ENCODE results near the gene GPC3. TPM values are rescaled to one million over a fixed set of nuclear protein-coding genes. Genes with fewer than 3 reads are reported as not detected.

Gene GPC3
- total RNA-seq, 2 experiments from 2014 or later, result 0.31 to 0.71 TPM

DNA sequence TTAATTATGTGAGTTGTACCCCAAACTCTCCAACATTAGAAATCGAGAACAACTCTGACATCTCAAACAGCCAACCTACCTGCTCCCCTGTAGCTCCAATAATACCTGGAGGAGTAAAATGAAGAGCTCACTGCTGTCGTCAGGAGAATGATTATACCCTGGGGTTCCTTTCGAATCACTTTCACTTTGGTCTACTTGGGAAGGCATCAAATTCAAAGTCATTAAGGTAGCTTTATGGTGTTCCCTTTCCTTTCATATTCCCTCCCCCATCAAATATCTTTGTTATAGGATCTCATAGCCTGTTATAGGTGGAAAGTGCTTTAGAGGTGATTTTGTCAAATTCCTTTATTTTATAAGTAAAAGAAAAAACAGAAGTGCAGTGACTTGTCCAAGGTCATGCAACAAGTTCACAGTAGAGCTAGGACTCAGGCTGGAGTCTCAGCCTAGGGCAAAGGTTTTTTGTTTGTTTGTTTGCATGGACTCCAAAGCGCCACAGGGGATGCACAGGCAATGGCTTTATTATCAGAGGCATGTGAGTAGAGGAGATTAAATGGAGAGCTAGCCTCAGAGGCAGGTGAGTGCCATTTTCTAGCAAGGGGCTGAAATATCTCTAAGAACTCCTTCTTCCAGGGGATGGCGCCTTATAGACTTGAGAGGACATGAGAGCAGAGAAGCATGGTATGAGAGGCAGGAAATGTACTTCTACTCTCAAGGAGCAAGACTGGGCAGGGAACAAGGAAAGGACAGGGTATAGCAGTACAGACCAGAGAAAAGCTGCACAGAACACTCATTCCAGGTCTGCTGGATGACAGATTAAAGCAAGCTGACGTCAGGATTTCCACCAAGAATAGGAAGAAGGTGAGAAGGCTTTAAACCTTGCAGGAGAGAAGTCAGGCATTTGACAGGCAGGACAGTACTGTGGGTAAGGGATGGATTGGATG lies 308.0 kb downstream of the GPC3 start:
- ATAC-seq (no peak), DNase-seq (no peak)
- ChIA-PET POLR2A (no interaction called here), CTCF (no interaction called here)
- Mint-ChIP-seq H3K27ac (no peak overlapping the region), H3K4me3 (no peak overlapping the region), H3K9me3 (ENCODE audit: insufficient read depth) (no peaks in the 10 kb centered on the region), H3K36me3 (ENCODE audit: low read depth) (no peaks in the 10 kb centered on the region), H3K4me1 (ENCODE audit: low read depth) (peaks cover 13% of the 10 kb centered on the region), H3K27me3 (ENCODE audit: low read depth) (peaks cover 2% of the 10 kb centered on the region)

DNA sequence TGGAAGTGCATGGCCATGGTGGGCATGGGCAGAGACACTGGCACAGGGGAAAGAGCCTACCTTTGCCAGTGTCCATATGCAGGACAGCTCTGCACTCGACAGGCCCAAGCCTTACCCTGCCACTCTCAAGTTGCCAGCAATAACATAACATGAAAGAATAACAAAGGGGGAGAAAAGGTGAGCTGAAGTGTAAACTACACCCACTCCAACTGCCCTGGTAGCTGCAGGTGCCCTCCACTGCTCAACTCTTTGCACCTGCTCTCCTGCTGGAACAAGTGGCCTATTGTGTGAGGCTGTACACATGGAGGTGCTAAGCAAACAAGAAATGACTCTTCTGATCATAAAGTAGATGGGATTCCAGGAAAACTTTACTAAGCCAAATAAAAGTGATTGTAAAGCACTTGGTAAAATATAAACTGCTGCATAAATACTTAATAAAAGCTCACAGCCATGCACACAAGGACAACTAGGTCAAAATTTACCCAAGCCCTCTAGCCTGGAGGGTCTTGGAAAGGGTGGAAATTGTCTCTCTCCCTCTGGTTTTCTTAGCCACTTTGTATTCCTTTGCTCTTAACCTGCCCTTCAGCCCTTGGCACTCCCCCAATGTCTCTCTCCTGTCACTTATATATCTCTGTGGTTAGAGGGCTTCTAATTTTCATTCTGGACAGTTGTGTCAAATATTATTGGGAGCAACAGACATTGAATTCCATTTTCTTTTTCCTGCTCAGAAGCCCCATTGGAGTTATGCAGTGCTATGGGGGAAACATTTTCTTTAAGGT lies 308.9 kb downstream of the GPC3 start:
- CTCF ChIA-PET, result no interaction called here
- no peak overlapping the region for H3K27ac Mint-ChIP-seq
- peaks cover 6% of the 10 kb centered on the region for H3K4me1 Mint-ChIP-seq (ENCODE audit: low read depth)
- POLR2A ChIA-PET, result no interaction called here
- no peak overlapping the region for H3K4me3 Mint-ChIP-seq
- H3K9me3 Mint-ChIP-seq (ENCODE audit: insufficient read depth), result no peaks in the 10 kb centered on the region
- H3K36me3 Mint-ChIP-seq (ENCODE audit: low read depth), result no peaks in the 10 kb centered on the region
- no peak for ATAC-seq
- H3K27me3 Mint-ChIP-seq (ENCODE audit: low read depth), result peaks cover 2% of the 10 kb centered on the region
- no peak for DNase-seq

- DNase-seq (no peak), ATAC-seq (no peak)
- H3K9me3 Mint-ChIP-seq (ENCODE audit: insufficient read depth), result no peaks in the 10 kb centered on the region
- POLR2A ChIA-PET, result no interaction called here
- H3K27ac Mint-ChIP-seq, result no peak overlapping the region
- no peaks in the 10 kb centered on the region for H3K36me3 Mint-ChIP-seq (ENCODE audit: low read depth)
- H3K27me3 Mint-ChIP-seq (ENCODE audit: low read depth), result peaks cover 2% of the 10 kb centered on the region
- no peaks in the 10 kb centered on the region for H3K4me1 Mint-ChIP-seq (ENCODE audit: low read depth)
- CTCF ChIA-PET, result interaction anchor here (0.6 kb wide), 1 partner anchor 248 kb away, joined by 3 read pairs; no protein-coding TSS in a partner anchor
- no peak overlapping the region for H3K4me3 Mint-ChIP-seq
Measured at GRCh38 chrX:133674726-133675470, 310.5 kb downstream of the GPC3 start.

DNA sequence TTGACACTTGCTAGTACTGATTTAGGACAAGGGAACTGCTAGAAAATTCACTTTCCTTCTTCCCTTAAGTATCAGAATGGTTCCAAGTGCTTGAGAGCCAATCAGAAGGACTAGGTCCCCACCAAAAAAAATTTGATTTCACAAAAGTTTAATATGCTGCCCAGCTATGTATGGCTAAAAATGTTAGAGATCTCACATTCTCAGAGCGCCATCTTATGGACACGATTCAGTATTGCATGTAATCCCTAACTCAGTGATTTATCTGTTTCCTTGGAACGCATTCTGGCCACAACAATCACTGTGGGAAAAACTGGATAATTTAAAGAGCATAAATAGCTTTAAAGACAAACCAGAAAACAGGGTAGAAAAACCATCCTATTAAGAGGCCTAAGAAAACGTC lies 315.0 kb downstream of the GPC3 start:
- Mint-ChIP-seq H3K9me3 (ENCODE audit: insufficient read depth) (no peaks in the 10 kb centered on the region), H3K27me3 (ENCODE audit: low read depth) (no peaks in the 10 kb centered on the region), H3K4me3 (no peak overlapping the region), H3K36me3 (ENCODE audit: low read depth) (no peaks in the 10 kb centered on the region), H3K27ac (no peak overlapping the region), H3K4me1 (ENCODE audit: low read depth) (no peaks in the 10 kb centered on the region)
- ATAC-seq (no peak), DNase-seq (peak; percentile 20)
- ChIA-PET POLR2A (no interaction called here), CTCF (interaction anchor here (0.8 to 1.3 kb wide), 6 partner anchors 9 to 695 kb away, joined by 3 to 14 read pairs (median 4); no protein-coding TSS in a partner anchor)

DNA sequence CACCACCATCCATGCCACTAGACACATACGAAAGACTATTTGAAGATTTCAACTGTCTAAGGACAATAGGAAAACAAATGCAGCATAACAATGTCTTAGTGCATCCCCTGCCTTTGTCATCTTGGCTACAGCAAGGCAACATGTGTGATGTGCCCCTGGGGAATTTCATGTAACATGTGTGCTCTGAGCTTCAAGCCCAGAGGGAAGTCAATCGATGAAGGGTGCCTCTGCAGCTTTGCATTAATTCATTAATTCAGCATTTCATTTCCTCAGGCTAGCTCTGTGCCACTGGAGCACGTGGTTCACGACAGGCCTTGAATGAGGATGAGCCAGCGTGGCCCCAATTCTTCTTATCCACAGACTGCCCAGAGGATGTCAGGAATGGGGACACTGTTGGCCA lies 316.2 kb downstream of the GPC3 start:
- no peaks in the 10 kb centered on the region for H3K36me3 Mint-ChIP-seq (ENCODE audit: low read depth)
- H3K9me3 Mint-ChIP-seq (ENCODE audit: insufficient read depth), result no peaks in the 10 kb centered on the region
- no peaks in the 10 kb centered on the region for H3K27me3 Mint-ChIP-seq (ENCODE audit: low read depth)
- no peaks in the 10 kb centered on the region for H3K4me1 Mint-ChIP-seq (ENCODE audit: low read depth)
- POLR2A ChIA-PET, result no interaction called here
- no peak overlapping the region for H3K4me3 Mint-ChIP-seq
- DNase-seq, result no peak
- no peak overlapping the region for H3K27ac Mint-ChIP-seq
- ATAC-seq, result no peak
- CTCF ChIA-PET, result interaction anchor here (1.2 kb wide), 1 partner anchor 623 kb away, joined by 3 read pairs; no protein-coding TSS in a partner anchor

DNA sequence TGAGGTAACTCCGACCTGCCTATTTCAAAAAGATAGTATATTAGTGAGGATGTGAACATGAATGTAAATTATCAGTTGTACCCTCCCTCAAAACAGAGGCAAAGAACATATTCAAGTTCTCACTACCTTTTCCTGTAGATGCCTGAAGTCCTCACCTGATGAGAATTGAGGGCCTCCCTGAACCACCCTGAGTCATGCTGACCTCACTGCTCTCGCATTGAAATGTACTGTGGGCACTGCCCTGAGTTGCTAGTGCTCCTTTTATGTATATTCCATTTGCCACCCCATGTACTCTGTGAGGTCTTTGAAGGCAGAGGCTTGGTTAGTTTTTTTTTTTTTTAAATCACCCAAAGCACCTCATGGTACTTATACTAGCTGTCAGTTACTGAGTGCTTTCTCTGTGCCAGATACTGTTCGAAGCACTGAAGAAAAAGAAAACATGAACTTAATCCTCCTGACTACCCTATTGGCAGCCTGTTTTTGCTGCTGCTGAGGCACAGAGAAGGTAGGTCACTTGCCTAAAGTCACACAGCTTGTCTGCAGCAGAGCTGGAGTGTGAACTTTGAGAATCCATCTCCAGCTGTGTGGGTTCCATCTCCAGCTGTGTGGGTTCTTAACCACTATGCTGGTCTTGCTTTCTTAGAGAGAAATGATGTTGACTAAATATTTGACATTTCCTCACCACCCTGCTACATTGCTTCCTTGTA lies 317.0 kb downstream of the GPC3 start:
- Mint-ChIP-seq H3K27me3 (ENCODE audit: low read depth) (no peaks in the 10 kb centered on the region), H3K4me3 (no peak overlapping the region), H3K4me1 (ENCODE audit: low read depth) (no peaks in the 10 kb centered on the region), H3K27ac (no peak overlapping the region), H3K9me3 (ENCODE audit: insufficient read depth) (no peaks in the 10 kb centered on the region), H3K36me3 (ENCODE audit: low read depth) (no peaks in the 10 kb centered on the region)
- POLR2A ChIA-PET, result no interaction called here
- no peak for ATAC-seq
- CTCF ChIA-PET, result interaction anchor here (1.2 kb wide), 1 partner anchor 622 kb away, joined by 3 read pairs; no protein-coding TSS in a partner anchor
- no peak for DNase-seq

DNA sequence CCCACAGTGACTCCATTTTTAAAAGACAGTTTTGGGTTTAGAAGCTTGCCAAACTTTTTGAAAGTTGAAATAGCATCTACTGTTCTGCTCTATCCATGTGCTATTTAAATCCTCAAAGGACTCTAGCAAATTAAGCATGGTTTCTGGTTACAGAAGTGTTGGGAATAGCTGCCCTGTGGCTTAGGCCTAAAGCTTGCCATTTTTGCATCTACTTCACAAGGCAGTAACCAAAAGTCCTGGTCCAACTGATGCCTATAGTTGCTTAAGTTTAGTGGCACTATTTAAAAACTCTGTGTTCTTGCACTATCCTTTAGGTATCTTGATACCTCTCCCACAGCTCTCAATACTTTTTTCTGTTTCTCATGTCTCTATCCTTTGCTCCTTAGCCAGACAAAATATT lies 319.1 kb downstream of the GPC3 start:
- Mint-ChIP-seq H3K9me3 (ENCODE audit: insufficient read depth) (no peaks in the 10 kb centered on the region), H3K4me1 (ENCODE audit: low read depth) (no peaks in the 10 kb centered on the region), H3K27me3 (ENCODE audit: low read depth) (no peaks in the 10 kb centered on the region), H3K27ac (no peak overlapping the region), H3K4me3 (no peak overlapping the region), H3K36me3 (ENCODE audit: low read depth) (no peaks in the 10 kb centered on the region)
- POLR2A ChIA-PET, result no interaction called here
- CTCF ChIA-PET, result interaction anchor here (1.0 kb wide), 1 partner anchor 331 kb away, joined by 3 read pairs; no protein-coding TSS in a partner anchor
- DNase-seq, result no peak
- no peak for ATAC-seq

DNA sequence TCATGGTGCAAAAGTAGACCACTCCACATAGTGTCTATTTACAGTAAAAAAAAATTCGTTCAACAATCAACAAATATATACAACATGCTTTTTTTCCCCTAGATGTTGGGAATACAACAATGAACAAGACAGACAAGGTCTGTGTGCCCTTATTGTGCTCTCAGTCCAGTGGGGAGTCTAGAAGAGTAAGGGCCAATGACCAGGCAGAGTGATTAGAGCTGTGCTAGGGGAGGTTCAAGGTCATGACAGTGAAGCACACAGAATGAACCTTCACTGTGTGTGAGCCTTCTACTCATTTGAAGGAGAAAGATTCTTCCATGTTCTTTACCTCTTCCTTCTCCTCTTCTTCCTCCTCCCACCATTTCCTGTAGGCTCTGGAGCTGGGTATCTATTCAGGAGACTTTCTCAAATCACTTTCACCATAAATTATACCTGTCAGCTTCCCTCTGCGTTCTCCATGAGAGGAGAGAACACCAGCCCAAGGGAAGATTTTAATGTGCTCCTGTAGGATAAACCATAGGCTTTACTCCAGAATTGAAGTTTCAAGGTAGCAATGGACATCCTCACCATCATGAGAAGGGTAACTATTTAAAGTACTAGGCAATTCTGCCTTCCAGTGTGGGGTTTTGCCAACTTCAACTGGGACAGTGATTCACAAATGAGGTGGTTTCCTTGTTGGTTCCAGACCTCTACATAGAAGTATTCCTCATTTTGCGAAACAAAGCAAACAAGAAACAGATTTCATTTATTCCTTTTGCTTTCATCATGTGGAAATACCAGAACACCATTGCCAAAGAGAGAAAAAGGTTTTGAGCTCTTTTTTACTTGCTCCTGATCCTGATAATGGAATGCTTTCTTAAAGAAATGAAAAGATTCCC lies 323.2 kb downstream of the GPC3 start:
- no peaks in the 10 kb centered on the region for H3K9me3 Mint-ChIP-seq (ENCODE audit: insufficient read depth)
- H3K4me1 Mint-ChIP-seq (ENCODE audit: low read depth), result no peaks in the 10 kb centered on the region
- ATAC-seq, result no peak
- no peak overlapping the region for H3K4me3 Mint-ChIP-seq
- H3K27ac Mint-ChIP-seq, result no peak overlapping the region
- H3K27me3 Mint-ChIP-seq (ENCODE audit: low read depth), result no peaks in the 10 kb centered on the region
- H3K36me3 Mint-ChIP-seq (ENCODE audit: low read depth), result no peaks in the 10 kb centered on the region
- ChIA-PET POLR2A (no interaction called here), CTCF (interaction anchor here (1.5 kb wide), 1 partner anchor 8 kb away, joined by 4 read pairs; no protein-coding TSS in a partner anchor)
- no peak for DNase-seq

DNA sequence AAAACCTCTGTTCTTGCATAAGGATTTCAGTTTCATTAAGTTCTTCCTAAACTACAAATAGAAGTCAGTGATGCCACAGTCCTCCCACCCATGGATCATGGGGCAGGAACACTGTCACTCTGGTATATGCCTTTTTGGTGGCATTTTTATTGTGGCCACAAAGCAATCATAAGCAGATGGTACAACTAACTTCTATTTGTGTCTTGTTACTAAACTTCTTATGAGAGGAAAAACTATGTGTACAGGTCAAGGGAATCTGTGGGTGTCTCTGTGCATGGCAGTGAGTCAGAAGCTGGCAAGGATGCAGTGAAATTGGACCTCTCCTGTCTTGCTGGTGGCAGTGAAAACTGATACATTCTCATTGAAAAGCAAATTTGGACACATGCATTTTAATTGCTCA lies 325.1 kb downstream of the GPC3 start:
- no peak overlapping the region for H3K27ac Mint-ChIP-seq
- no peaks in the 10 kb centered on the region for H3K9me3 Mint-ChIP-seq (ENCODE audit: insufficient read depth)
- CTCF ChIA-PET, result interaction anchor here (1.5 kb wide), 1 partner anchor 10 kb away, joined by 4 read pairs; no protein-coding TSS in a partner anchor
- DNase-seq (no peak), ATAC-seq (no peak)
- H3K27me3 Mint-ChIP-seq (ENCODE audit: low read depth), result no peaks in the 10 kb centered on the region
- H3K4me1 Mint-ChIP-seq (ENCODE audit: low read depth), result no peaks in the 10 kb centered on the region
- POLR2A ChIA-PET, result no interaction called here
- H3K4me3 Mint-ChIP-seq, result no peak overlapping the region
- H3K36me3 Mint-ChIP-seq (ENCODE audit: low read depth), result no peaks in the 10 kb centered on the region

DNA sequence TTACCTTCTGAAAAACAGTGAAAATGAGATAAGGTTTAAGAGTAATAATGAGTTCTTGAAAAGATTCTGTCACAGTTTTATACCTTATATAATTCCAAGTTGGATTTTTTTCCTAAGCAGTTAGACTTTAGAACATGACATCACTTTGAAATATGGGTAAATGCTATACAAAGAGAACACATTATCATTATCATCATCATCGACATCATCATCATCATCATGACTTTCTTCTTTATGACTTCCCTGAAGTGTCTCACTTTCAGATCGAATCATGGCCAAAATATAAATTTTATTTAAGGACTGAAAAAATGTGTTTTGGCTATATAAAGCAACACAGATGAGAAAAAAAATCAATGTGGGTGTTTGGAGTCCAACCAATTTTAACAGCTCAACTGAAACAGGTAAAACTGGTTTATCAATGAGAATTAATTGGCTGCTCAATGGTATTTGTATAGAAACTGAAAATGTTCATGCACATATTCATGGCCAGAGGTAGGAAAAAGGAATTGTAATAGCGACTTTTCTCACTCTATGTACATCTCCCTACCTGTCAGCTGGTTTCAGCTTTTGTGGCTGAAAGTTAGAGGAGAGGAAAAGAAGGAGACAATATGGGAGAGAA lies 327.0 kb downstream of the GPC3 start:
- no peak overlapping the region for H3K27ac Mint-ChIP-seq
- ChIA-PET CTCF (no interaction called here), POLR2A (no interaction called here)

More for the DNA sequence above, 327.0 kb downstream of the GPC3 start:
- ATAC-seq, result no peak
- no peaks in the 10 kb centered on the region for H3K9me3 Mint-ChIP-seq (ENCODE audit: insufficient read depth)
- H3K27me3 Mint-ChIP-seq (ENCODE audit: low read depth), result no peaks in the 10 kb centered on the region
- H3K36me3 Mint-ChIP-seq (ENCODE audit: low read depth), result no peaks in the 10 kb centered on the region
- DNase-seq, result no peak
- H3K4me3 Mint-ChIP-seq, result no peak overlapping the region
- no peaks in the 10 kb centered on the region for H3K4me1 Mint-ChIP-seq (ENCODE audit: low read depth)

All from activated CD8-positive, alpha-beta T cell treated with anti-CD3 and anti-CD28 coated beads, Interleukin-2, amount 10 ng/mL, durations not matched to agents 7 days and 5 days (primary cell).